HG03159 (cell line): Measurements from ENCODE around the gene JMJD7.
"Not testable (repeated sequence)": the region's sequence is repeated elsewhere in the genome, so short reads cannot be mapped to it uniquely, and the experiment has no call there.

ENCODE experiments used
- ATAC-seq: cut with Tn5 transposase; IDR thresholded peaks from one replicate; pipeline ENCODE4 v1.9.1; 2021; ENCODE audit warnings: mild to moderate bottlenecking, moderate library complexity; ENCODE audit not compliant: unreplicated experiment

Gene JMJD7

GRCh38 chr15:41821831-41822230, 6.1 kb upstream of the JMJD7 start:
- no peak for ATAC-seq

DNA sequence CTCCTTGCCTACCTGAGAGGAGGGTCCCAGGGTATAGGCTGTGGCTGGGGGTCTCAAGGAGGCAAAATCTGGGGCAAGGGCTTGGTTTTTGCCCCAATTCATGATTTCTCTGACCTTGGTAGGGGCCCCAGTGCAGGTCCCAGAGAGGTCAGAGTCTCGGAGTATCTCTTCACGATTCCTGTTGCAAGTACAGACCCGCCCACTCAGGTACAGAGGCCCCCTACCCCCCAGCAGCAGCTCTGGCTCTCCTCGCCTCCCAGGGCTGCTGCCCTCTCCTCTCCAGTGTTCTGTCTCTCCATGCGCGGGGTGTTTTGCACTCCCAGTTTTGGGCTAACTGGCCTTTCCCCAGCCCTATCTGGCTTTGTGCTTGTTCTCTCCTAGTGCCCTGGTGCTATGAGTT, 5.4 kb upstream of the JMJD7 start:
- no peak for ATAC-seq

DNA sequence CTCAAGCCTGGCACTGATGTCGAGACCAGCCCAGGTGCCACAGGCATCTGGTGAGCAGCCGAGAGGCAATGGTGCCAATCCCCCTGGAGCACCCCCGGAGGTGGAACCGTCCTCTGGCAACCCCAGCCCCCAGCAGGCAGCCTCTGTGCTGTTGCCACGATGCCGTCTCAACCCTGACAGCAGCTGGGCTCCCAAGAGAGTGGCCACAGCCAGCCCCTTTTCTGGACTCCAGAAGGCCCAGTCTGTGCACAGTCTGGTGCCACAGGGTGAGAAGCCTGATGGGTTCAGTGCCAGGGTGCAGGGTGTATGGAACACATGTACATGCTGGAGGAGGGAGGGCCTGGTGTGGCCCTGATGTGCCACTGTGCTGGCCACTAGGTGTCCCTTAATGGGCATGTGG, 4.9 kb upstream of the JMJD7 start:
- no peak for ATAC-seq

DNA sequence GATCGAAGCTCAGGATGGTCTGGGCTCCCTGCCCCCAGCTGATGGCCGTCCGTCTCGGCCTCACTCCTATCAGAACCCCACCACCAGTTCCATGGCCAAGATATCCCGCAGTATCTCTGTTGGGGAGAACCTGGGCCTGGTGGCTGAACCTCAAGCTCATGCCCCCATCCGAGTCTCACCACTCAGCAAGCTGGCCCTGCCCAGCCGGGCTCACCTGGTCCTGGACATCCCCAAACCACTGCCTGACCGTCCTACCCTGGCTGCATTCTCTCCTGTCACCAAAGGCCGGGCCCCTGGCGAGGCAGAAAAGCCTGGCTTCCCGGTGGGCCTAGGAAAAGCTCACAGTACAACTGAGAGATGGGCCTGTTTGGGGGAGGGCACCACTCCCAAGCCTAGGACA, 4.4 kb upstream of the JMJD7 start:
- no peak for ATAC-seq

- ATAC-seq, result no peak
These were observed 3.7 kb upstream of the JMJD7 start for GRCh38 chr15:41824062-41824745.

DNA sequence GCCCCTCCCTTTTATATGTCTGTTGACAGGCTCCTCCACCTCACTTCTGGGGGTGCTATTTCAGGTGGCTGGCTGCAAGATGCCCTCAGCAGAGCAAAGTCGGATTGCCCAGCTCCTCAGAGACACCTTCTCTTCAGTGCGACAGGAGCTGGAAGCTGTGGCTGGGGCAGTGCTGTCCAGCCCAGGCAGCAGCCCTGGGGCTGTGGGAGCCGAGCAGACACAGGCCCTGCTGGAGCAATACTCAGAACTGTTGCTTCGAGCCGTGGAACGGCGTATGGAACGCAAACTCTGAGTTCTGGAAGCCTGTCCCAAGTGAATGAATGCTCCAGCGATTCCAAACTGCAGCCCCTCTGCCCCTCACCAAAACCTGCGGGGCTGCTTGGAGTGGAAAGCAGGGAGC, 2.7 kb upstream of the JMJD7 start:
- no peak for ATAC-seq

- ATAC-seq, result no peak
These were observed 2.0 kb upstream of the JMJD7 start for GRCh38 chr15:41825572-41826535.

DNA sequence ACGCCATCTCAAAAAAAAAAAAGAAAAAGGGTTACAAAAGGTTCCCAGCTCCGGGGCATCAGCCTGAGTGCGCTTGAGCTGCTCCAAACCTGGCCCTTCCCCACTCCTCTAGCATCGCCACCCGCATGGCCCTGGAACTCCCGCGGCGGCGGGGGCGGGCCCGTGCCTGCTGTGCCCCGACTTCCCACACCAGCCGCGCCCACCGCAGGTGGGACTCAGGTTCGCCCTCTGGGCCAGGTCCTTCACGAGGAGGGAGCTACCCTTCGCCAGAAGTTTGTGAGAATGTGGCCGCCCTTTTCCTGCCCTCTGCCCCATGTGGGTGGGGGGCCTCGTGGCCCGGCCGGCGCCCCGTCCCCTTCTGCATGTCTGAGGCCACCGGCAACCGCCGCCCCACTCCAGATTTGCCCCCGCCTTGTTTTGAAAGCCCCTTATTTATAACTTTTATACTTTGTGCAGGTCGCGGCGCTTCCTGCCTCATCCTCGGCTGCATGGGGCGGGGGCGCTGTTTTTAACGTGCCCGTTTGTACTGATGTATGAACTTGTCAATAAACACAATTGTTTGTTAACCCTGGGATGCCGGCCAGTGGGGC, 507 bp upstream of the JMJD7 start:
- ATAC-seq, result no peak

GRCh38 chr15:41828807-41829141, 882 bp downstream of the JMJD7 start:
- ATAC-seq, result no peak

GRCh38 chr15:41829959-41830646, 2.2 kb downstream of the JMJD7 start:
- ATAC-seq, result no peak

GRCh38 chr15:41831291-41831690, 3.4 kb downstream of the JMJD7 start:
- ATAC-seq, result not testable (repeated sequence)

- no peak for ATAC-seq
These were observed 4.3 kb downstream of the JMJD7 start for GRCh38 chr15:41832208-41832607.

GRCh38 chr15:41832875-41833274, 5.0 kb downstream of the JMJD7 start:
- no peak for ATAC-seq

DNA sequence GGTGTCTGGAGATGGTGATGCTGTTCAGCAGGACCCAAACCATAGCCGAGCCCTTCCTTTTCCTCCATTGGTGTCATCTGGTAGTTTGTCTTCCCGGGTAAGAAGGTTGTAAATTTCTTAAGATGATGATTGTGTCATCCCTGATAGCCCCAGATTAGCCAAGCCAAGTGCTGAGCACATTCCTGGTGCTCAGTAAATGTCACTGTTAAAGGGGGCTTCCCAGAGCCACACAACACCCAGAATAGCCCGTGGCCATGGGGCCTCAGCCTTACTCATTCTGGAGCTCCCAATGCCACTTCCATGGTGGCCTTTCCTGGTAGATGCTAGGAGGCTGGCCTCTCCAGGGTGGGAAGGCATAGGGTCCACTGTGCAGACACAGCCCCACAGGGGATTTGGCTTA, 6.2 kb downstream of the JMJD7 start:
- ATAC-seq, result no peak

DNA sequence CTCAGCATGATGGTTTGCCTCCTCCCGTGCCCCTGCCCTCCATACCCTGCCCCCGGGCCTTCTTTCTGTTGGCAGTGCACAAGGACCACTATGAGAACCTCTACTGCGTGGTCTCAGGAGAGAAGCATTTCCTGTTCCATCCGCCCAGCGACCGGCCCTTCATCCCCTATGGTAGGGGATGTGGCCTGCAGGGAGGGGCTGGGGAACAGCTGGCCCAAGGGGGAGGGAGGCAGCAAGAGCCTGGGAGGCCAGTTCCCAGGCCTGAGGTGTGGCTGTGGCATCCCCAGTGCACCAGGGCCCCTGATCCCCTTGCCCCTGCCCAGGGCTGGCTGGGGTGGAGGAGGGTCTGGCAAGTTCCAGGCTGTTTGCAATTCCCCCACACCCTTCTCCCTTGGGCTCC, 8.2 kb downstream of the JMJD7 start:
- ATAC-seq, result no peak

- no peak for ATAC-seq
These were observed 9.0 kb downstream of the JMJD7 start for GRCh38 chr15:41836713-41837454.

DNA sequence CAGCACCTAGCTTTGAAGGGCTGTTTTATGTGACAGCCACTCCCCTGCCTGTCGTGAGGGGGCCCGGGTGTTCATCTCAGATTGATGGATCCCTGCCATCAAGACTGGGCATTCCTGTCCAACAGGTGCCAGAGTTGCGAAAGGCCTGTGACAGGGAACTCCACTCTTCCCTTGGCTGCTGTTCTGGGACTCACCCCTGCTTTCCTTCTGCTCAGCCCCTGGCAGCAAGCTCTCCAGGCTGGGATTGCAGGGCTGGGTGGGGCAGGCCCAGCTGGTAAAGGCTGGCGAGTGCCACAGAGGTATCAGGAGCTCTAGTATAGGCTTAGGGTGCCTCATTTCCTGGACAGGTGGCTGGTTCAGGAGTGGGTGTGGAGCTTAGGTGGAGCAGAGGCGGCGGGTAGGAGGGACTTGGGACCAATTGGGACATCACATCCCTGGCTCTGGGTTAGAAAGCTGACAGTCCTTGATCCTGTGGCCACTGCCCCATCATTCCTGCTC, 10.6 kb downstream of the JMJD7 start, which contains the start of gene PLA2G4B:
TSS of gene PLA2G4B (plus strand) at position 448 of the 498 bp plus-strand sequence. CDS start 67 bp downstream, outside the sequence.
- no peak for ATAC-seq

GRCh38 chr15:41839781-41840491, 12.0 kb downstream of the JMJD7 start:
- ATAC-seq, result no peak

DNA sequence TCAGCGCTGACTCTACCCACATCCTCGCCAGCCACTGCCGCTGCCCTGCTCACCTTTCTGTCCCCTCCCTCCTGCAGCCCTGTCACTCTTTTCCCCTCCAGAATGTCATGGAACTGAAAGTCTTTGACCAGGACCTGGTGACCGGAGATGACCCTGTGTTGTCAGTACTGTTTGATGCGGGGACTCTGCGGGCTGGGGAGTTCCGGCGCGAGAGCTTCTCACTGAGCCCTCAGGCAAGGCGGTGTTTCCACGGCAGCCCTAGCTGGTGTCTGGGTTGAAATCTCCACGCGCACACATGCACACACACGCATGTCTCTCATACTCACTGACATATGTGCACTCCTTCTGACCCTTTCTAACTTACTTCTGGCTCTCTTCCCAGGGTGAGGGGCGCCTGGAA, 12.8 kb downstream of the JMJD7 start:
- no peak for ATAC-seq

- no peak for ATAC-seq
These were observed 13.2 kb downstream of the JMJD7 start for GRCh38 chr15:41841131-41841530.
